HepG2 (cell line): ENCODE measurements around the gene TFEB. TPM values are rescaled to one million over a fixed set of nuclear protein-coding genes. Genes with fewer than 3 reads are reported as not detected.
A peak's percentile ranks its signal among the peaks of the same experiment; 100 is the strongest.

Experiments used
- BRCA1 ChIP-seq: sonication (generic); formaldehyde crosslinking; IDR thresholded peaks from 2 replicates; pipeline ENCODE4 v1.4.0; 2020; ENCODE audit warnings: missing genetic modification reagents
- FOXK1 ChIP-seq: sonication (generic); formaldehyde crosslinking; IDR thresholded peaks from 2 replicates; pipeline ENCODE4 v1.4.0; 2020; ENCODE audit warnings: low read depth, missing genetic modification reagents, borderline replicate concordance
- GATAD2A ChIP-seq: IDR thresholded peaks from 2 replicates; pipeline ENCODE4 v1.6.1; 2016
- GPBP1L1 ChIP-seq: sonication (generic); formaldehyde crosslinking; IDR thresholded peaks from 2 replicates; pipeline ENCODE4 v1.5.0; 2020; ENCODE audit warnings: mild to moderate bottlenecking, missing genetic modification reagents
- HMGXB4 ChIP-seq, 2 experiments: sonication (generic) in 1 of 2; formaldehyde crosslinking in 1 of 2; IDR thresholded peaks; 2 replicates each; pipeline versions ENCODE4 v1.4.0 to v1.6.1; 2018 to 2020; ENCODE audit warnings: missing genetic modification reagents in 2 of 2, borderline replicate concordance in 1 of 2, low read depth in 1 of 2, mild to moderate bottlenecking in 1 of 2, missing biosample characterization in 1 of 2
- IRX3 ChIP-seq: sonication (generic); formaldehyde crosslinking; IDR thresholded peaks from 2 replicates; pipeline ENCODE4 v1.8.1; 2023; ENCODE audit warnings: mild to moderate bottlenecking, low read depth, missing genetic modification reagents, borderline replicate concordance
- KLF11 ChIP-seq: IDR thresholded peaks from 2 replicates; pipeline ENCODE4 v1.6.1; 2016; ENCODE audit warnings: missing compliant biosample characterization
- KLF13 ChIP-seq: sonication (generic); formaldehyde crosslinking; IDR thresholded peaks from 2 replicates; pipeline ENCODE4 v1.4.0; 2020; ENCODE audit warnings: mild to moderate bottlenecking, missing genetic modification reagents
- MATR3 ChIP-seq: sonication (generic); formaldehyde crosslinking; IDR thresholded peaks from 2 replicates; pipeline ENCODE4 v1.4.0; 2020; ENCODE audit warnings: missing genetic modification reagents
- MBNL3 ChIP-seq: fragments of 250-450 bp; sonication (Bioruptor Pico); conservative IDR thresholded peaks from 2 replicates; pipeline ENCODE4 v1.8.0; 2022; ENCODE audit warnings: mild to moderate bottlenecking, inconsistent platforms
- NR2F6 ChIP-seq, 2 experiments: IDR thresholded peaks; 2 replicates each; pipeline ENCODE4 v1.6.1; 2016; ENCODE audit warnings: antibody characterized with exemption in 1 of 2, mild to moderate bottlenecking in 1 of 2
- RFX3 ChIP-seq: IDR thresholded peaks from 2 replicates; pipeline ENCODE4 v1.6.1; 2016; ENCODE audit warnings: missing biosample characterization, missing genetic modification reagents
- RXRA ChIP-seq: sonication (generic); formaldehyde crosslinking; IDR thresholded peaks from 2 replicates; pipeline ENCODE4 v1.5.1; 2020; ENCODE audit warnings: missing genetic modification reagents
- ZKSCAN5 ChIP-seq: sonication (generic); formaldehyde crosslinking; IDR thresholded peaks from 2 replicates; pipeline ENCODE4 v1.5.1; 2020; ENCODE audit warnings: mild to moderate bottlenecking, missing genetic modification reagents
- ZNF124 ChIP-seq: sonication (generic); formaldehyde crosslinking; IDR thresholded peaks from 2 replicates; pipeline ENCODE4 v1.4.0; 2020; ENCODE audit warnings: missing genetic modification reagents
- ZNF17 ChIP-seq: sonication (generic); formaldehyde crosslinking; IDR thresholded peaks from 2 replicates; pipeline ENCODE4 v1.5.0; 2020; ENCODE audit warnings: mild to moderate bottlenecking, missing genetic modification reagents
- ZNF354B ChIP-seq: sonication (generic); formaldehyde crosslinking; IDR thresholded peaks from 2 replicates; pipeline ENCODE4 v1.8.0; 2022; ENCODE audit warnings: mild to moderate bottlenecking, missing genetic modification reagents
- ZNF558 ChIP-seq: sonication (generic); formaldehyde crosslinking; IDR thresholded peaks from 2 replicates; pipeline ENCODE4 v1.9.0; 2022; ENCODE audit warnings: mild to moderate bottlenecking, missing genetic modification reagents, borderline replicate concordance
- polyA plus RNA-seq, 8 experiments: library from polyadenylated mRNA; depleted of rRNA in 3 of 8; stranded (reverse) in 7 of 8; unstranded in 1 of 8; fragments of >200 nt; fragmentation: Illumina TruSeq in 4 of 8; extraction: Trizol in 4 of 8; gene quantifications; 2 replicates each; pipeline versions ENCODE4 v1.2.1 to v1.2.3, GENCODE V29; 2011 to 2016; ENCODE audit warnings: low read depth in 4 of 8, missing spikeins in 1 of 8, mixed read lengths in 1 of 8; ENCODE audit not compliant: insufficient read depth in 1 of 8
- total RNA-seq, 5 experiments: library from RNA; depleted of rRNA; stranded (reverse); fragments of >200 nt; fragmentation: Illumina TruSeq; extraction: Trizol; gene quantifications; 2 replicates each; pipeline ENCODE4 v1.2.3, GENCODE V29; 2016; ENCODE audit warnings: low read depth in 1 of 5
- TF ChIP-seq, protein P1 (sequence below): IDR thresholded peaks from 2 replicates; pipeline ENCODE4 v1.6.1; 2016; ENCODE audit warnings: missing compliant biosample characterization, missing genetic modification reagents, borderline replicate concordance
- TF ChIP-seq, protein P2 (sequence below): IDR thresholded peaks from 2 replicates; pipeline ENCODE4 v1.6.1; 2012; ENCODE audit warnings: low read depth, low read length, improper control_type of control experiment
- TF ChIP-seq, protein P3 (sequence below): sonication (generic); formaldehyde crosslinking; IDR thresholded peaks from 2 replicates; pipeline ENCODE4 v1.5.0; 2020; ENCODE audit warnings: mild to moderate bottlenecking, missing genetic modification reagents

TFEB gene
- total and polyA plus RNA-seq, 2 of the 13 experiments (the other 11 are each of a cell fraction or from before 2014, with no cell fraction given) = 13.3 to 18.7 TPM

DNA sequence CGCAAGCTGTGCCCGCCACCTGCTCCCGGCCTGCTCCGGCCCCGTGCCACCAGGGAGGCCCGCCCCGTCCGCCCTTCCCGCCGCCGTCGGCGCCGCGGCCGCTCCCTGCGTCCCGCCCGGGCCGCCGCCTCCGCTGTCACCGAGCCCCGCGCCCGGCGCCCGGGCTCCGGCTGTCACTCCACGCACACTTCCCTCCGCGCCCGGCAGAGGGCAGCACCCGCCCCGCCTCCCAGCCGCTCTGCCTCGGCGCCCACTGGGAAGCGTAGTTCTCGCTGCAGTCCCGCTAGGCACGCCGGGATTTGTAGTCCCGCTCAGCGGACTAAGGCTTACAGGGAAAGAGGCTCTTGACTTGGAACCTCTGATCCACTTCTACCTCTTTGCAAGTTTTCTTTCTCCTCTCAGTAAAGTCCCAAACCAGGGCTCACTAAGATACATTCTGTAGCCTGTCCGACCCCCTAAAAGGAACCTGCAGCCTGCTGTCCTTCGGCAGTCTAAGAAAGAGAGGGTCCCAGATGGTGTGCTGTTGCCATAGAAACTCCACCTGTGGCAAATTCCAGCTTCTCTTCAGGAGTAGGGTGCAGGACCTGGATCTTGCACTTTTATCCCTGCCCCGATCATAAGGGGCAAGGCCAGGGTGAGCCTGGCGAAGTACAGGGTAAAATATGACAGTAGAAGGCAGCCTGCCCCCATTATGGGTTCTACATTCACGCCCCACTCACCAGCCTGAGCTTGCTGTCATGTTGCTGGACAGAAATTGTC, at the start of gene TFEB (continued):
- peak; percentile 40; the same call in 1 of the 2 replicates for TF ChIP-seq KLF11 (CRISPR knock-in tag)
- peak; percentile 71; the same call in 1 of the 2 replicates for TF ChIP-seq GATAD2A (CRISPR knock-in tag)
- TF ChIP-seq, protein P1, sequence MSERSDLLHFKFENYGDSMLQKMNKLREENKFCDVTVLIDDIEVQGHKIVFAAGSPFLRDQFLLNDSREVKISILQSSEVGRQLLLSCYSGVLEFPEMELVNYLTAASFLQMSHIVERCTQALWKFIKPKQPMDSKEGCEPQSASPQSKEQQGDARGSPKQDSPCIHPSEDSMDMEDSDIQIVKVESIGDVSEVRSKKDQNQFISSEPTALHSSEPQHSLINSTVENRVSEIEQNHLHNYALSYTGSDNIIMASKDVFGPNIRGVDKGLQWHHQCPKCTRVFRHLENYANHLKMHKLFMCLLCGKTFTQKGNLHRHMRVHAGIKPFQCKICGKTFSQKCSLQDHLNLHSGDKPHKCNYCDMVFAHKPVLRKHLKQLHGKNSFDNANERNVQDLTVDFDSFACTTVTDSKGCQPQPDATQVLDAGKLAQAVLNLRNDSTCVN (CRISPR knock-in tag) = peak; percentile 47; the same call in 1 of the 2 replicates
- TF ChIP-seq FOXK1 (CRISPR knock-in tag) = peak; percentile 86
- TF ChIP-seq IRX3 (CRISPR knock-in tag) = no peak; the same call in 1 of the 2 replicates
- TF ChIP-seq ZNF124 = peak; percentile 65; the same call in 1 of the 2 replicates
- no peak for TF ChIP-seq ZNF558 (CRISPR knock-in tag)
- no peak for TF ChIP-seq NR2F6 (IDR thresholded peaks at IDR 0.05)
- peak; percentile 63; the same call in 1 of the 2 replicates for TF ChIP-seq NR2F6 (CRISPR knock-in tag; IDR thresholded peaks at IDR 0.05)
- TF ChIP-seq BRCA1 (CRISPR knock-in tag) = 0 out of 2 replicates have a peak, but pooled peaks have one; percentile 60
- TF ChIP-seq ZKSCAN5 (CRISPR knock-in tag) = no peak
- peak; percentile 66 for TF ChIP-seq RFX3 (CRISPR knock-in tag)
- TF ChIP-seq, protein P2, sequence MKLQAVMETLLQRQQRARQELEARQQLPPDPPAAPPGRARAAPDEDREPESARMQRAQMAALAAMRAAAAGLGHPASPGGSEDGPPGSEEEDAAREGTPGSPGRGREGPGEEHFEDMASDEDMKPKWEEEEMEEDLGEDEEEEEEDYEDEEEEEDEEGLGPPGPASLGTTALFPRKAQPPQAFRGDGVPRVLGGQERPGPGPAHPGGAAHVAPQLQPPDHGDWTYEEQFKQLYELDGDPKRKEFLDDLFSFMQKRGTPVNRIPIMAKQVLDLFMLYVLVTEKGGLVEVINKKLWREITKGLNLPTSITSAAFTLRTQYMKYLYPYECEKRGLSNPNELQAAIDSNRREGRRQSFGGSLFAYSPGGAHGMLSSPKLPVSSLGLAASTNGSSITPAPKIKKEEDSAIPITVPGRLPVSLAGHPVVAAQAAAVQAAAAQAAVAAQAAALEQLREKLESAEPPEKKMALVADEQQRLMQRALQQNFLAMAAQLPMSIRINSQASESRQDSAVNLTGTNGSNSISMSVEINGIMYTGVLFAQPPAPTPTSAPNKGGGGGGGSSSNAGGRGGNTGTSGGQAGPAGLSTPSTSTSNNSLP = no peak
- TF ChIP-seq, protein P3, sequence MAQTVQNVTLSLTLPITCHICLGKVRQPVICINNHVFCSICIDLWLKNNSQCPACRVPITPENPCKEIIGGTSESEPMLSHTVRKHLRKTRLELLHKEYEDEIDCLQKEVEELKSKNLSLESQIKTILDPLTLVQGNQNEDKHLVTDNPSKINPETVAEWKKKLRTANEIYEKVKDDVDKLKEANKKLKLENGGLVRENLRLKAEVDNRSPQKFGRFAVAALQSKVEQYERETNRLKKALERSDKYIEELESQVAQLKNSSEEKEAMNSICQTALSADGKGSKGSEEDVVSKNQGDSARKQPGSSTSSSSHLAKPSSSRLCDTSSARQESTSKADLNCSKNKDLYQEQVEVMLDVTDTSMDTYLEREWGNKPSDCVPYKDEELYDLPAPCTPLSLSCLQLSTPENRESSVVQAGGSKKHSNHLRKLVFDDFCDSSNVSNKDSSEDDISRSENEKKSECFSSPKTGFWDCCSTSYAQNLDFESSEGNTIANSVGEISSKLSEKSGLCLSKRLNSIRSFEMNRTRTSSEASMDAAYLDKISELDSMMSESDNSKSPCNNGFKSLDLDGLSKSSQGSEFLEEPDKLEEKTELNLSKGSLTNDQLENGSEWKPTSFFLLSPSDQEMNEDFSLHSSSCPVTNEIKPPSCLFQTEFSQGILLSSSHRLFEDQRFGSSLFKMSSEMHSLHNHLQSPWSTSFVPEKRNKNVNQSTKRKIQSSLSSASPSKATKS (CRISPR knock-in tag) = no peak
- no peak for TF ChIP-seq MATR3
- 0 out of 2 replicates have a peak, but pooled peaks have one; percentile 48 for TF ChIP-seq RXRA (CRISPR knock-in tag)
- no peak for TF ChIP-seq KLF13 (CRISPR knock-in tag)
- TF ChIP-seq ZNF17 (CRISPR knock-in tag) = no peak
- peak; percentile 73 to 94; a peak in 3 of 4 replicates for TF ChIP-seq HMGXB4 (CRISPR knock-in tag; IDR thresholded peaks at IDR 0.05; ENCODE audit: borderline replicate concordance in 1 of 2, low read depth in 1 of 2)
- no peak for TF ChIP-seq MBNL3 (CRISPR knock-in tag)
- no peak for TF ChIP-seq GPBP1L1 (CRISPR knock-in tag)
- TF ChIP-seq ZNF354B (CRISPR knock-in tag) = no peak
